ENCODE measurements around the gene MX1.

- TF ChIP-seq CSDC2 (CRISPR knock-in tag; IDR thresholded peaks at IDR 0.05) (no peak), ZNF565 (CRISPR knock-in tag; conservative IDR thresholded peaks at IDR 0.05; ENCODE audit: low read depth) (no peak), TOX (CRISPR knock-in tag; IDR thresholded peaks at IDR 0.05; ENCODE audit: borderline replicate concordance) (no peak), ESRRG (CRISPR knock-in tag; IDR thresholded peaks at IDR 0.05) (no peak), BACH2 (CRISPR knock-in tag; IDR thresholded peaks at IDR 0.05; ENCODE audit: borderline replicate concordance) (no peak), ZC3H10 (CRISPR knock-in tag; IDR thresholded peaks at IDR 0.05) (no peak), TCF4 (CRISPR knock-in tag; IDR thresholded peaks at IDR 0.05; ENCODE audit: borderline replicate concordance) (no peak), SNAI2 (CRISPR knock-in tag; IDR thresholded peaks at IDR 0.05) (no peak), ZFP3 (CRISPR knock-in tag; IDR thresholded peaks at IDR 0.05) (no peak), OSR1 (CRISPR knock-in tag; IDR thresholded peaks at IDR 0.05) (no peak), PATZ1 (CRISPR knock-in tag; IDR thresholded peaks at IDR 0.05; ENCODE audit: borderline replicate concordance) (no peak), ARNTL (CRISPR knock-in tag; IDR thresholded peaks at IDR 0.05; ENCODE audit: borderline replicate concordance, low read depth) (no peak), CREB5 (CRISPR knock-in tag; IDR thresholded peaks at IDR 0.05; ENCODE audit: low read depth) (no peak), ZFP30 (CRISPR knock-in tag; IDR thresholded peaks at IDR 0.05) (no peak)
Measured at GRCh38 chr21:41418956-41419680, 6.9 kb upstream of the MX1 start.

Data from SK-N-SH treated with all-trans-retinoic acid at 6 μM for 48 hours (cell line).